HS-27A (cell line): ENCODE data around the gene GPR6.

Source experiments
- DNase-seq: peaks from one replicate; pipeline ENCODE4 v3.0.0-alpha.2; 2012; ENCODE audit warnings: low read depth, missing footprints

The GPR6 gene

GRCh38 chr6:109978174-109979032 lies at the start of gene GPR6:
Gene GPR6 (plus strand): TSS chr6:109978311. CDS start chr6:109979113, 802 bp downstream.
- no peak for DNase-seq

DNA sequence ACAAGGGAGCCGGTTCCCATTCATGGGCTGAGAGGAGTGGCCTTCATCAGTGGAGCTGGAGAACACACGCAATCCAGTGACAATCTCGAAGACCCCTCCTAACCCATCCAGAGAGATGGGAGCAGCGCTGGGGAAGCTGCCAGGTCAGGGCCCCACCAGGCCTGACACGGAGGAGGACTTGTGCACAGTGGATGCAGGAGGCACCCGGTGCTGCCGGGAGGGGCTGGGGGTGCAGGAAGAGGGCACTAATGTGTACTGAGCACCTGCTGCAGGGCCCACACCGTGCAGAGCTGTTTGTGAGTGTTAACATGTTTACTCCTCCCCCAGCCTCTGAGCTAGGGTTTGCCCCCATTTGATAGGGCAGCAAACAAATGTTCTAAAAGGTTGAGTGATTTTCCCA lies 43.8 kb upstream of the GPR6 start:
- DNase-seq = no peak

GRCh38 chr6:109939654-109940053 lies 38.5 kb upstream of the GPR6 start:
- no peak for DNase-seq

DNA sequence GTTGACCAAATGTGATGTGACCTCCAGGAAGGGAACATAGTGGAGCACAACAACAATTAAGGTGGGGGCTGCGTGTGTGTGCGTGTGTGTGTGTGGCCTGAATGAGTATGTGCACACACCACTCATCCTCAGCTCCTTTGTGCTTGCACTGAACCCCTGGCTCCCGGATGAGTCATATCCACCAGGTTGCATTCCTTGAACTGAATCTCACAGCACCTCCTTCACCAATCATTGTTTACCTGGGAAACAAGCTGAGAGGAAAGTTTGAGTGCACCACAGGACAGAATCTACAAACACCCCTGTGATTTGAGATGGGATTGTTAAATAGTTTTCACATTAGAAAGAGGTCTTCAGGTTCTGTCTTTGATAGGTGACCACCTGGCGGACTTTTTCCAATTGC lies 33.7 kb upstream of the GPR6 start:
- DNase-seq = no peak

DNA sequence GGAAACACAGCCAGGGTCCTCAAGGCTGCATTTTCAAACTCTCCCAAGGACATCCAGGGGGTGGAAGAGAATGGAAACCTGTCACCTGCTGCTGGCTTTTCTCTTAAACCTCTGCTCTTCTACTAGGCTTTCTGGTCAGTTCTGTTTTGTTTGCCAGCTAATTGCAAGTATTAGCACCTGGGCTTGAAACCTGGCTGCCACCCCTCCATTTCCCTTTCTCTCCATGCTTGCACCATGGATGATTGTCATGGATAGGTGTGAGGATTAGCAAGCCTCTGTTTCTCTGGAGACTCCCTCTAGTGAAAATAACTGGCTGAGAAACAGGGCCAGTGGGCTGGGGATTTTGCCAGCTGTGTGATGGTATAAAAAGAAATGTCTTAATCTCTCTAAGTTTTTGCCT lies 33.0 kb upstream of the GPR6 start:
- DNase-seq = no peak

- no peak for DNase-seq
Observed at GRCh38 chr6:109946979-109947378, 31.1 kb upstream of the GPR6 start.

DNA sequence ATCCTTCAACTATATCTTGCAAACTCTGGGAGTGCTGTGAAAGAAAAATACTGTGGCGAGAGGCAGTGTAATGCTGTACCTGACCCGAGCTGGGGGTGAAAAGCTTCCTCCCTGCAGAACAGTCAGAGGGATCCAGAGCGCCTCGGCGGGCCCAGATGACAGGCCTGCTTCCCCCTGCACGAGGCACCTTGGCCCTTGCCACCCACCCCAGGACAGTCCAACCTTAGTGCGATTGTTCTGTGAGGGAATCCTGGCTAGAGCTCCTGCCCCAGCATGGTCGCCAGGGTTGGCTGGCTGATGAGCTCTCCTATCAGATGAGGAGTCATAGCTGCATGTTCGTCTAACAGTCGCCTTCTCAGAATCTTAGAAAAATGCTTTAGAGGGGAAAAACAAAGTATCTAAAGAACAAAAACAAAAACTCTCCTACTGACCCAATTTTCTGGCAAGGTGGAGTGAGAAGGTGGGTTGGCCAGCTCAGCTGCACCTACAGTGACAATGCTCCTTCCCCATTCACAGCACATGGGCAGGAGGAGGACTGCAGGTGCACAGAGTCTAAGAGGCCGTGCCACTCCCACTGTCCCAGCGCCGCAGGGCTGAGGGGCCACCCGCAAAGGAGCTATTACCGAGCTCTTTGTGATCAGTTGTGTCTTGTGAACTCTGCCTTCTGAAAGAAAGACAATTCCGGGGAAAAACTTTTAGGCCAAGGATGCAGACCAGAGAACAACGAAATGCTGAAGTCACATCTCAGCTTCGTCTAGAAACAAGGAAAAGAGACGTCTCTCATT lies 28.6 kb upstream of the GPR6 start:
- no peak for DNase-seq

- DNase-seq = no peak
Observed at GRCh38 chr6:109955491-109955890, 22.6 kb upstream of the GPR6 start.

DNA sequence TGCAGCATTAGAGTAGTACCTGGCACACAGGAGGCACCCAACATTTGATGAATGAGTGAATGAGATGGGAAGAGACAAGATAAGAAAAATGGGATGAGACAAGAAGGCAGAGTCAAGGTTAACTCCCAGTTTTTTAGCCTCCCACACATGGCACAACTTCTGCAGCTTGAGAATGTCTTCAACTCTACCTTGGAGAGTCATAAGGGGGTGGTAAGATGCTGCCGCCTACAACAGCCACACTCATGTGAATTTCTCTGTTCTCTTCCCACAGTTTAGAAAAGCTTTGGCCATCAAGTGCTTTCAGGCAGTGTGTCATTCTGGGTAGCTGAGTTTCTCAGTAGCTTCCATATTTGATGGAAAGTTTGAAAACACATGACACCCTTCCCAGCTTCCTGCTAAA lies 19.5 kb upstream of the GPR6 start:
- no peak for DNase-seq

GRCh38 chr6:109961611-109962041 lies 16.5 kb upstream of the GPR6 start:
- DNase-seq = peak; percentile 72

- DNase-seq = no peak
Observed at GRCh38 chr6:109962271-109962670, 15.8 kb upstream of the GPR6 start.

DNA sequence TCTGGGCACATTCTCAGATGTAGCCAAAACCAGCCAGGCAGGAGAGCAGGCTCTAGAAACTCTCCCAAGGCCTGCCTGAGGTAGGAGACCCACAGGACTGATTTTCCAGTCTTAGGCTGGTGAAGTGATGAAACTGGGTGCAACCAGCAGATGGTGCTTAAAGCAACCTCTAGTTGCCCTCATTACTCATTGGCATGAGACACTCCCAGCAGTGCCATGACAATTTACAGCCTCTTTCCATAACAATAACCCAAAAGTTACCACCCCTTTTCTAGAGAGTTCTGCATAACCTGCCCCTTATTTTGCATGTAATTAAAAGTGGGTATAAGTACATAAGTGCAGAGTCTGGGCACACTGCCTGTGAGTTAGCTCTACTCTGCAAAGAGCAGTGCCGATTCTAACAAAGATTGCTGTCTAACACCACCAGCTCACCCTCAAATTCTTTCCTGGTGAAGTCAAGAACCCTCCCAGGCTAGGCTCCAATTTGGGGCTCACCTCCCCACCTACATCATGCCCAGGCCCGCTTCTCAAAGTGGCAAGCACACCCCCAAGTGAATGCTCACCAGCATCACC lies 14.4 kb upstream of the GPR6 start:
- DNase-seq = no peak

- no peak for DNase-seq
Observed at GRCh38 chr6:109964949-109965348, 13.2 kb upstream of the GPR6 start.

DNA sequence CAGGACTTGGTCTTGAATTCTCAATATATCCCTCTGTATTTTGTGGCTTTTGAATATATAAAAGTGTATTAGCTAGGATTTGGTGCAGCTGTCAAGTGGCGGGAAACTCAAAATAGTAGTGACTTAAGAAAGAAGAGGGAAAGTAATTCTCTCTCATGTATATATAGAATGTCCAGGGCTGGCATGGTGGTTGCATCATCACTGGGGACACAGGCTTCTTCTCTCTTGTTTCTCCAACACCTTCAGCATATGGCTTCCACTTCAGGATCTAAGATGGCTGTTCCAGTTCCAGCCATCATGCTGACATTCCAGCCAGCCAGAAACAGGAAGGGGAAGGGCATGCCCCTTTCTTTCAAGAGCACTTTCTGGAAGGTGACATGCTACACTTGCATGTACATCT lies 11.8 kb upstream of the GPR6 start:
- no peak for DNase-seq

GRCh38 chr6:109977791-109978173 lies 329 bp upstream of the GPR6 start:
- DNase-seq = no peak

- DNase-seq = no peak
Observed at GRCh38 chr6:109979033-109979921, 1.2 kb downstream of the GPR6 start.

DNA sequence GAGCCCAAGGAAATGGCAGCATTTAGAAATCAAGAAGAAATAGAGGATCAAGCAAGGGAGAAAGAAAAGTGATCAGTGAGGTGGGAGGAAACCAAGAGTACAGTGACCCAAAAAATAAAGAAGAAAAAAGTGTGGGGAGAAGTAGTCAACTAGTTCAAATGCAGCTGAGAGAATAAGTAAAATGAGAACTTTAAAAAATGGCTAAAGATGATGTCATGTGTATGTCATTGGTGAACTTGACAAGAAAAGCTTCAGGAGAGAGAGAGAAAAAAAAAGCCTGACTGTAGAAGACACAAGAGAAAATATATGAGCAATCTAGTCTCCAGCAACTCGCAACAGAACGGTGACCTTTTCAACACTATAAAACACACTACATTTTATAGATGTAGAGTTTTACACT lies 6.3 kb downstream of the GPR6 start:
- DNase-seq = no peak

DNA sequence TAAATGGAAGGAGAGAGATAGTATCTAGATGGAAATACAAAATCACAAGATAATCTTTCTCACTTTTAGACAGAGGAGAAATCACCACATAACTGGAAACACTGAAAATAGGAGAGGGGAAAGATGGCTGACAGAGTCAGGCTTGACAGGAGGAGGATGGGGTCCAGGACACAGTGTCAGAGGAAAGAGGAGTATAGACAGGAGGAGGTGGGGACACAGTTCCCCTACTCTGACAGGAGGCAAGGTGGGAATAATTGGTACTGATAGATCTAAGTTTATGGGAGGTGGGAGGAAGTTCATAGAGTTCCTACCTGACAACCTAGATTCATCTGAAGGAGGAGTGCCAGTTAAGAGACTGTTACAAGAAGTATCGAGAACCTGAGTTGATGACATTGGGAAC lies 9.1 kb downstream of the GPR6 start:
- no peak for DNase-seq

GRCh38 chr6:109991201-109992101 lies 13.3 kb downstream of the GPR6 start:
- DNase-seq = no peak

GRCh38 chr6:109998159-109998785 lies 20.2 kb downstream of the GPR6 start:
- no peak for DNase-seq
